Uterus (tissue), 2 donors: ENCODE measurements around the gene ADGRL3.

ENCODE experiments used
- POLR2A ChIP-seq, 2 donors: fragments of 450-650 bp; IDR thresholded peaks; one replicate each; pipeline ENCODE4 v1.6.1; 2016; ENCODE audit warnings: antibody characterized with exemption in 2 of 2, mild to moderate bottlenecking in 1 of 2, moderate library complexity in 1 of 2
- TF ChIP-seq, protein P1 (sequence below), 4 experiments: fragments of 200-600 bp in 2 of 4; fragments of 450-650 bp in 2 of 4; sonication (generic) in 2 of 4; IDR thresholded peaks; one replicate each; pipeline ENCODE4 v1.5.1; 2016 to 2019; ENCODE audit warnings: antibody characterized with exemption in 4 of 4, mild to moderate bottlenecking in 2 of 4, moderate library complexity in 1 of 4

DNA sequence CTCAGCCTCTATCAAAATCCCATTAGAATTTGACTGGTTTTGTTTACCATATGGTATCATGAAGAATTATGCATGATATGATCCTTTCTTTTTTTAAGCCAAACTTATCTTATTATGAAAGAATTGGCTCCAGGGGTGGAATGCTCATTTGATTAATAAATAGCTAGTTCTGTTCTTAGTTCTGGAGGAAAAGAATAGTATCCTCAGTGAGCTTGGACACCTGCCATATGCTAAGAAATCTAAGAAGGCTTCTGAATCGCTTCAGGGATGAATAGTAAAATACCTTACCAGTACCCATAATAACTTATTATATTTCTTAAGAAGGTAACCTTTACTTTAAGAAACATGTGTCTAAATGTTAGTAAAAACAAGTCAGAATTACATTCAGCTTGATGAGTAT, 803.6 kb downstream of the ADGRL3 start:
- TF ChIP-seq, protein P1, sequence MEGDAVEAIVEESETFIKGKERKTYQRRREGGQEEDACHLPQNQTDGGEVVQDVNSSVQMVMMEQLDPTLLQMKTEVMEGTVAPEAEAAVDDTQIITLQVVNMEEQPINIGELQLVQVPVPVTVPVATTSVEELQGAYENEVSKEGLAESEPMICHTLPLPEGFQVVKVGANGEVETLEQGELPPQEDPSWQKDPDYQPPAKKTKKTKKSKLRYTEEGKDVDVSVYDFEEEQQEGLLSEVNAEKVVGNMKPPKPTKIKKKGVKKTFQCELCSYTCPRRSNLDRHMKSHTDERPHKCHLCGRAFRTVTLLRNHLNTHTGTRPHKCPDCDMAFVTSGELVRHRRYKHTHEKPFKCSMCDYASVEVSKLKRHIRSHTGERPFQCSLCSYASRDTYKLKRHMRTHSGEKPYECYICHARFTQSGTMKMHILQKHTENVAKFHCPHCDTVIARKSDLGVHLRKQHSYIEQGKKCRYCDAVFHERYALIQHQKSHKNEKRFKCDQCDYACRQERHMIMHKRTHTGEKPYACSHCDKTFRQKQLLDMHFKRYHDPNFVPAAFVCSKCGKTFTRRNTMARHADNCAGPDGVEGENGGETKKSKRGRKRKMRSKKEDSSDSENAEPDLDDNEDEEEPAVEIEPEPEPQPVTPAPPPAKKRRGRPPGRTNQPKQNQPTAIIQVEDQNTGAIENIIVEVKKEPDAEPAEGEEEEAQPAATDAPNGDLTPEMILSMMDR (IDR thresholded peaks at IDR 0.05) = no peak
- TF ChIP-seq POLR2A (IDR thresholded peaks at IDR 0.05) = no peak
